GM18909 (cell line): ENCODE measurements around the gene LINC01488.

Experiments
- ATAC-seq: cut with Tn5 transposase; IDR thresholded peaks from one replicate; pipeline ENCODE4 v1.9.1; 2021; ENCODE audit warnings: mild to moderate bottlenecking; ENCODE audit not compliant: unreplicated experiment, poor library complexity

LINC01488 gene

DNA sequence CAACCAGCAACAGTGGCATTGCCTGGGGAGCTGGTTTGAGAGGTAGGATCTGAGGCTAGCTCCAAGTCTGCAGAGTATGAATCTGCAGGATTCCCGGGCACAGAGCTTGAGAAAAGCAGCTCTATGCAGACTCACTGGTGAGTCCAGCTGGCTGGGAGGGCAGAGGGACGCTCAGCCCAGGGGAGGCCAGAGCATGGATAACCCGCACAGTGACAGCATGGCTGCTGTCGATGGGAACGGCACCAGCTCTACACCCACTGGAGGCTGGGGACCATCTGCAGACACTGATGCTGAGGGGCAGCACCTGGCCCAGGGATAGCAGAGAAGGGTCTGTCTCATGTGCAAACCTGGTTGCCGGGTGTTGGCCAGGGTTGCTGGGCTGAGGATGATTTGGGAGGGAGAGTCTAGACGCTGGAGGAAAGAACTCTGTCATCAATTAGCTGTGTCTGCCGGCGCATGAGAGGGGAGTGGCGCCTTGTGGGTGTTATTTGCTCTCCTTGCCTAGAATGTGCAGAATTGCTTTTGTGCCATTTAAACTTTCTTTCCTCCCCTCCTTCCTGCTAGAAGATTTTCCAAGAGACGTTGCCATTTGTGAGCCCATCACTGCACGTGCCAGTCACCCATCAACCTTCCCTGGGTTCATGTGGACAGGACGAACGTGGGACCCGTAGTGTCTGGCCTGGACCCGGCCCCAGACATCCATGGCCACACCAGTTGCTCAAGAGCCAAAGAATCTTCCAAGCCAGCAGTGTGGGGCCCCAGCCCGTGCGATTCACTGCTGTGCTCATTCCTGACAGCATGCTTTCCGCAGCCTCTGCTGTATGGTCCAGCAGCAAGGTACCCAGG, 19.1 kb upstream of the LINC01488 start:
- ATAC-seq = no peak

DNA sequence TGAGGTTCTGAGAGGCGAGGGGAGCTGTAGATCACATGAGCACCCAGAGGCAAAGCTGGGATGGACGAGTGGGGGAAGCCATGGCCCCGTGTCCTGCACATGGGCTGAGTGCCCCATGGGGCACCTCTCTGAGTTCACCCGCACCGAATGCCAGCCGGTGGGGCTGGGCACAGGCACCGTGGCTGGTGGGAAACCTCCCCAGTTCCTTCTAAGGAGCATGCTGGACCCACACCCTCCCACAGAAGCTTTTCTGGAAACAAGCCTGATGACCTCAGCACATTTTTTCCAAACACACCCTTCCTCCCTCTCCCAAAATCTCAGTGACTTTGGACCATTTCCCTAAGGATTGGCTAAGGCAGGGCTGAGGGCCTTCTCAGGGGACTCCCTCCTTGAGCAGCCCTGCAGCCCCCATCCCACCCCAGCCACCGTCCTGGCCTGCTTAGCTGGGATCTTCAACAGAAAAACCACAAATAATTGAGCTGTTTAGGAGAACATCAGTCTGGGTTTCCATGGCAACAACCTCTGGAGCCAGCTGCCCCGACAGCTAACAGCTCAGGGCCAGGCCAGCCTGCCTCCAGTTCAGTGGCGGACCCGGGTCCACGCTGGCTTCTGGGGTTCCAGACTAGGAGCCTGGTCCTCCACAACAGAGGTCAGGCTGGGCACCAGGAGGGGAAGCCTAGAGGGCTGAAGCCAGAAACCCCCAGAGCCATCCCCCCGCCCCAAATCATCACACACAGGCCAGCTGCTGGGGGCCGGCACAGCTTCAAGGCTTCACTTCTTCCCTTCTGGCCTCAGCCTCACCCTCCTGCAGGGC, 18.1 kb upstream of the LINC01488 start:
- no peak for ATAC-seq

DNA sequence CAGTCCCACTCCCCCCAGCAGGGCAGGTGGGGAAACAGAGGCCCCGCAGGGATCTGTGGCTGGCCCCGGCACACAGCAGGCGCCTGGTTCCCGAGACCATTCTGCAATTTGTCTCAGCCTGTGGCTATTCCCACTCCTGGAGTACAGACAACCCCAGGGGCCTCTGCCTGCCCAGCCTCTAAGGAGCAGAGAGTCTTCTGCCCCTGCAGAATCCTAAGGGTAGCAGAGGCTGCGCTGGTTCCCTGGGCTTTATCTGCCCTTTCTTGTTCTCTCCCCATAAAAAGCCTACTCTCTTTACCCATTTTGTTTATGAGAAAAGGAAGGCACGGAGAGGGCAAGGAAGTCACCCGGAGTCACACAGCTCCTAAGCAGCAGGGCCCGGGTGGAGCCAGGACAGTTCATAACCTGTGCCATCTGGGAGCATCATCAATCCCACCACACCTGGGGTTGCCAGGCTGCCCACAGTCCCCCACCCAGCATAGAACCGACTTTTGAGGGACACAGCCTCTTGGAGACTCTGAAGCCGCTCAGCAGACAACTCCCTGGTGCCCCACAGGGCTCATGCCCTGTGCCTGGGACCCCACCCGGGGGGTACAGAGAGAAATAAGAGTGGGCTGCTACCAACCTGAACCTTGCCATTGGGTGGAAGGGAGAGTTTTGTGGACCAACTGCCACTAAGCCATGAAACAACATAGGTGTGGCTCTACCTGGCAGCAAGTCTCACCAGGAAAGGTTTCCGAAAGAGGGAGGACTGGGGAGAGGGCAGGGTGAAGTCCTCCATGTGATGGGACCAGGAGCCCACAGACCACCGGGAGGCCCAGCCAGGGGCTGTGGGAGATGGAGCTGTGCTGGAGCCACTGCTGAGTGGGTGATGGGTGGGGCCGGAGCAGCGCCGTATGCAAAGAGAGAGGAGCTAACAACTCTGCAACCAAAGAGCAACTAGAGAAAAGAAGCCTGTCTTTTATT, 17.2 kb upstream of the LINC01488 start:
- ATAC-seq = no peak

DNA sequence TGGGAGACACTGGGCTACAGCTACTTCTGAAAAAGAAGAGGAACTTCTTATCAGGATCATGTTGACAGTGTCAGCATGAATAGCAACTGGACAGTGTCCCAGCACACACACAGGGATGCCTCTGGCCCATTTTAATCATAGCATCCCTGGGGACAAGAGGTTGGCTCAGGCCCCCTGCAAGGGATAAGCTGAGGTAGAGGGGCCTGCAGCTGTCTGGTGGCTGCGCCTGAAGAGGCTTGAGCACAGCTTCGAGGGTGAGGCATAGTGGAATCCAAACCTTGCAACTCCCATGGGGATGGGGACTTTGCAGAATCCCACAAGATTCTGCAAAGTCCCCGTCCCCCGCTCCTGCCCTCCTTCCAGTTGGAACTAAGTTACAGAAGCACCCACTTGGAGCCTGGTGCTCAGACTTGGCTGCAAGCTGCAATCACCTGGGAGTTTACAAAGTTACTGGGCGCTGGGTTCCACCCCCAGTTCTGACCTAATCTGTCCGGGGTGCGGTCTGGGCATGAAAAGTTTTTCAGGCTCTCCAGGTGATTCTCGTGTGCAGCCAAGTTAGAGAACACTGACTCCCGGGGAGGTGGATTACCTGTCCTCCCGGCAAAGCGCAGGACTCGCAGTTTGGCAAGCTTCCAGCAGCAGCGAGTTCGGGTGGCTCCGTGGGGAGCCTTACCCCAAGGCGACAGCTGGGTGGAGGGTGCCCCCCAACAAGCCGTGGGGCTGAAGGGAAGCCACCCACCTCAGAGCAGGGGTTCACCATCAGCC, 16.0 kb upstream of the LINC01488 start:
- no peak for ATAC-seq

GRCh38 chr11:69466039-69466438, 15.4 kb upstream of the LINC01488 start:
- no peak for ATAC-seq

GRCh38 chr11:69467196-69467595, 14.3 kb upstream of the LINC01488 start:
- ATAC-seq = no peak

- ATAC-seq = no peak
Observed at GRCh38 chr11:69467646-69468045, 13.8 kb upstream of the LINC01488 start.

DNA sequence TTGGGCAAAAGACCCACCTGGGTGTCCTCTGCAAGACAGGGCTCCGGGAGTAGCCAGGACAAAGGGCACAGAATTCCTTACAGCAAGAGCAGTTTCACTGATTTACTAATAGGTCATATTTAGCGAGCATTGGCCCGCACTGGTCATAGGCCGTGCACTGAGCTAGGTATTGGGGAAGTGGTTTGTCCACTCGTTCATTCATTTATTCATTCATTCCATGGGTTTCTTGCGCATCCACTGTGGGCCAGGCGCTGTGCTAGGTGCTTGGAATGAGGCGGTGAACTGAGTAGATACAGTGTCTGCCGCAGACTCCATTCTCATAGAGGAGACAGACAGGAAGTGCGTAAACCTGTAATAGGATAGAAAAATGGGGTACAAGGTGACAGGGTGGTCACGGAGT, 13.2 kb upstream of the LINC01488 start:
- ATAC-seq = no peak

DNA sequence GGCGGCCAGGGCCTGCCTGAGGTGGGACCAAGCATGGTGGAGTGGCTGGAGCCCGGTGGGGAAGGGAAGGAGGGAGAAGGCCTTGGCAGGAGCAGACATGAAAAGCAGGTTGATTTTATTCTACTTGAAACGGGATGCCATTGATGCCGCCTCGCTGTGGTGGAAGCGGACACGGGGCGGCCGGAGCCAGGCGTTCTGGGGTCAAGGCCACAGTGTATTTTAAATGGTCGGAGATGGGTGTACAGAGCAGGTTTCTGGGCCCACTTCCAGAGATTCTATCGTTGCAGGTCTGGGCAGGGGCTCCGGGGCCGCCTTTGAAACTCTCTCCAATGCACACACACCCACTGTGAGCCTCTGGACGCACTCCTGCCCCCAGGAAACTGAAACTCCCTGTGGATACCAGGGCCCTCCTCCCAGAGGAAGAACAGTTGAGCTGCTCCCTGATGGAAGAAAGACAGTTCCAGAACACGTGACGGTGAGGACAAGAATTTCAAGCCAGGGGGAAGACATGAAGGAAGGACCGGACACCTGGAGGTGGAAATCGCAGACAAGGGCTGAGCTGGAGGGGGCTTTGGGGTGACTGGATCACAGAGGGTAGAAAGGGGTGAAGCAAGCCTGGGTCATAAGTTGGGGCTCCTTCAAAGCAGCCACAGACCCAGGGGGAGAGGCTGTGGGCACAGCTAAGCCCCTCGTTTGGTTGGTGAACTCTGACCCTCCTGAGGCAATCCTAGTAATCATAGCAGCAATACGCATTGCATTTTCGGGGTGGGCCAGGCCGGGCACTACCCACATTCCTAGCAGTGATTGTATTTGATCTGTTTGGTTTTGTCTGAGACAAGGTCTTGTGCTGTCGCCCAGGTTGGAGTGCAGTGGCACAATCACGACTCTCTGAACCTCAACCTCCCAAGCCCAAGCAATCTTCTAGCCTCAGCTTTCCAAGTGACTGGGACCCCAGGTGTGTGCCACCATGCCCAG, 12.3 kb upstream of the LINC01488 start:
- no peak for ATAC-seq

GRCh38 chr11:69470301-69470700, 11.2 kb upstream of the LINC01488 start:
- ATAC-seq = no peak

- no peak for ATAC-seq
Observed at GRCh38 chr11:69470793-69471728, 10.4 kb upstream of the LINC01488 start.

DNA sequence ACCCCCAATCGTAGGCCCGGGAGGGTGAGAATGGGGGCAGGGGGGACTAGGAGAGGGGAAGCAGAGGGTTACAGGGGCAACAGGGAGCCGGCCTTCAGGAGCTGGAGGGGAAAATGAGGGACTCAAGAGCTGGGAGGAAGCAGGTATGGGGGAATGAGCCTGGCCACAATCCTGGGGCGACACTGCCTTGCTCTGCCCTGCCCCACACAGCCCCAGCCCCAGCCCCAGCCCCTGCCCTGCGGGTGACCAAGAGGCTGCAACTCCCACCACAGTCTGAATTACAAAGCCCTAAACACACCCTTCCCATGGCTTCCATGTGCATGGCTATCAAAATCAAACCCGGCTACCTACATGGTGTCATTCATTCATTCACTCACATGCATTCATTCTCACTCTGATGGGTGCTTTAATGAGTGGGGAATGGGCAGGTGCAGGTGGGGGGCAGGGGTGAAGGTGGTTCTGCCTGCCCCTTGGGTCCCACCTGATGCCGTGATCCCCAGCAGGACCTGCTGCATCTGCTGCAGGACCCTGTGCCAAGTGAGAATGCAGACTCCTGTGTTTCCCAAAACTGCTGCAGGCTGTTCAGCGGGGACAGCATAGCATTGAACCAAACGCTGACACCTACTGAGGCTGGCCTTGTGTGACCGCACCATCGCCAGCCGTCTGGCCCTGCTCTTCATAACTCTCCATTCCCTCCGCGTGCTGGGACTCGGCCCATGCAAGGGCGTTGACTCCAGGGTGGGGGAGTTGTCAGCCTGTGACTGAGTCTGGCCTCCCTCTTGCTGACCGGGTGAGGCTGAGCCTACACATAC, 9.5 kb upstream of the LINC01488 start:
- no peak for ATAC-seq

DNA sequence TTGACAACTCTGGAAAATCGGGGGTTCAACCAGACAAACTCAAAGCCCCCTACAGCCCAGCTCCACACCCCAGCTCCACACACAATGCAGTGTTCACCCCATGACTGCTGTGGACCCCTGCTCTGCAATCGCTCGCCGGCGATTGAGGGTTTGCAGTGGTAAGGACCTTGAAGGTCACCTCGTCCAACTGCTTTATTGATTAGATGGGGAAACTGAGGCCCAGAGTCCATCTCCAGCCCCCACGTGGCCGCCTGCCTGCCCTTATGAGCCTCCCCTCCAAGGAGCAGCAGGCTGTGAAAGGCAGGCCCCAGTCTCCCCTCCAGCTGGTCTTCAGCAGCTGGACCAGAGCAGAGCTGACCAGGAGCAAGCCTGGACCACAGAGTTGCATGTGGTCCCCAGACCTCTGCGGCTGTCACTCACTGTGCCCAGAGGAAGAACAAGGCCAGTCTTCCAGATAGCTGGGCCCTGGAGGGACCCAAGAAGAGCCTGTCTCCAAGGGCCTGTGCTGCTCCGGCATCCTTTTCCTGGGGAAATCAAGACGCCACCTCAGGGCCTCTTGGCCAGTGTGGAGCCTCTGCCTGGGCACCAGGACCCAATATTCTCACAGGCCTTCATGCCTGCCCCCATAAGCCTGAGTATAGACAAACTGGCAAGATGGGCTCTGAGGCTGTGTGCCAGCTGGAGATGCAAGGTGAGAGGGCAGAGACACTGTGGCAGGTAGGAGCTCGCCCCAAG, 8.8 kb upstream of the LINC01488 start:
- no peak for ATAC-seq

GRCh38 chr11:69473276-69473845, 8.1 kb upstream of the LINC01488 start:
- ATAC-seq = no peak

DNA sequence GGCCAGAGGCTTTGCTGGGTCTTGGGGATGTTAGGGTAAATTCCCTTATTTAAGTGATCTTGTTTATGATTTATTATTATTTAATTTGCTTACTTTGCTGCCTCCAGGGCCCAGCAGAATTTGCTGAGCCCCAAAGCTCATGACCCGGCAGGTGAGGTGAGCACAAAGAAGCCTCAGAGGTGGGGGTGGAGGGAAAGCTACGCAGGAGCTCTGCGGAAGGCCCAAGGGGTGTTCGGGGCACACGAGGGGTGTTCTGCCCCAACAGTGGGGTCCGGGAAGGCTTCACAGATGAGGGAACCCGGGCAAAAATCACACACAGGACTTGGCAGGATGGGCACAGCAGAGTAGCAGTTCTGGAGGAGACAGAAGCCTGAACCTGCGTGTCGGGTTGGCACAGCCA, 6.7 kb upstream of the LINC01488 start:
- ATAC-seq = no peak
